Measurements from ENCODE around the gene MAFG. TPM values are rescaled to one million over a fixed set of nuclear protein-coding genes. Genes with fewer than 3 reads are reported as not detected.
"Not testable (repeated sequence)": the region's sequence is repeated elsewhere in the genome, so short reads cannot be mapped to it uniquely, and the experiment has no call there.

The MAFG gene
- total RNA-seq, 4 donors from 2014 or later: 37.1 to 65.5 (median 51.9) TPM

DNA sequence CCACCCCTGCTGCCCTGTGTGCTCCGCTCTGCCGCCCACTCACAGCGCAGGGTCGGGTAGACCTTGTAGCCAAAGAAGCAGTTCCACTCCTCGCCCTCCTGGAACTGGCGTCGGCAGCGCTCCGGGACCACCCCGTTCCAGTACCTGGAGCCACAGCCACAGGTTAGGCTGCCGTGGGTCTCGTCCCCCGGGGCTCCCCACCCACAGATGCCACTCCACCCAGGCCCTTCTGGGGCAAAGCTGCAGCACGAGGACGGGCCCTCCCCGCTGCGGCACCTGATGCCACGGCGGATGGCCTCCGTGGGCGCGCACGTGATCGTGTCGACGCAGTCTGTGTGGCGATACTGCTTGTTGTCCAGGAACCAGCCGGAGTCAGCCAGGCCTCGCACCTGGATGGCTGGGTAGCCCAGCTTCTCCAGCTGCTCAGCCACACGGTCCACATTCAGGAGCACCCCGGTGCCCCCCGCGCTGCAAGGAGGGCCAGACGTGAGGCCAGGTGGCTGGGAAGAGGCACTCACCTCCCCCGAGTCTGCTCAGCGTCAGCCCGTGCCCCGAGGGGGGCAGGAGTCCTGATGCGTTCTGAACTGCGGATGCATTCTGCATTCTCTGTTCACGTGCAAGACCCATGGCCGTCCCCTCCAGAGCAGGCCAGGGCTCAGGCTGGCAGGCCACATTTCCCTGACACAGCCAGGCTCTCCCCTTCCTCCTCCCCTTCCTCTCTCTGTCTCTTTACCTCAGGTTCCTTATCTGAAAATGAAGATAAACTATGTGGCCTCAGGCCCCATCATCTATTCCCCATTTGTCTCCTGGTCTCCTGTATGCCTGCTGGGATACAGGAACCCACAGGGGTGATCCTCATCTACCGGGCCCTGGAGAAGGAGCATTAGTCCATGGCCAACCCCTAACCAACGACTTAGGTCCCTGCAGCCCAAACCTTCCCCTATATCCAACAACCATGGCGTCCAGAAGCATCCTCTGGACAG is 29.4 kb upstream of the MAFG start:
- no peak for DNase-seq
- Histone ChIP-seq H3K4me3 (no peak overlapping the region), H3K9me3 (no peaks in the 10 kb centered on the region), H3K4me1 (peaks cover 4 to 10% of the 10 kb centered on the region in 2 donors), H3K36me3 (no peaks in the 10 kb centered on the region), H3K27ac (no peak overlapping the region), H3K27me3 (peaks cover 7 to 21% (median 15%) of the 10 kb centered on the region in 3 donors)
- no peak for ATAC-seq
- intact Hi-C loops (cut with DNase I; ENCODE audit: low total_unique reads) (no loop called here), in situ Hi-C loops (cut with MboI; ENCODE audit: low sequenced_read_pairs in 4 of 4) (no loop called here)
- TF ChIP-seq, protein P1, sequence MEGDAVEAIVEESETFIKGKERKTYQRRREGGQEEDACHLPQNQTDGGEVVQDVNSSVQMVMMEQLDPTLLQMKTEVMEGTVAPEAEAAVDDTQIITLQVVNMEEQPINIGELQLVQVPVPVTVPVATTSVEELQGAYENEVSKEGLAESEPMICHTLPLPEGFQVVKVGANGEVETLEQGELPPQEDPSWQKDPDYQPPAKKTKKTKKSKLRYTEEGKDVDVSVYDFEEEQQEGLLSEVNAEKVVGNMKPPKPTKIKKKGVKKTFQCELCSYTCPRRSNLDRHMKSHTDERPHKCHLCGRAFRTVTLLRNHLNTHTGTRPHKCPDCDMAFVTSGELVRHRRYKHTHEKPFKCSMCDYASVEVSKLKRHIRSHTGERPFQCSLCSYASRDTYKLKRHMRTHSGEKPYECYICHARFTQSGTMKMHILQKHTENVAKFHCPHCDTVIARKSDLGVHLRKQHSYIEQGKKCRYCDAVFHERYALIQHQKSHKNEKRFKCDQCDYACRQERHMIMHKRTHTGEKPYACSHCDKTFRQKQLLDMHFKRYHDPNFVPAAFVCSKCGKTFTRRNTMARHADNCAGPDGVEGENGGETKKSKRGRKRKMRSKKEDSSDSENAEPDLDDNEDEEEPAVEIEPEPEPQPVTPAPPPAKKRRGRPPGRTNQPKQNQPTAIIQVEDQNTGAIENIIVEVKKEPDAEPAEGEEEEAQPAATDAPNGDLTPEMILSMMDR (IDR thresholded peaks at IDR 0.05 in 4 of 5, conservative IDR thresholded peaks at IDR 0.05 in 1 of 5): no peak
- TF ChIP-seq POLR2A (IDR thresholded peaks at IDR 0.05): no peak

DNA sequence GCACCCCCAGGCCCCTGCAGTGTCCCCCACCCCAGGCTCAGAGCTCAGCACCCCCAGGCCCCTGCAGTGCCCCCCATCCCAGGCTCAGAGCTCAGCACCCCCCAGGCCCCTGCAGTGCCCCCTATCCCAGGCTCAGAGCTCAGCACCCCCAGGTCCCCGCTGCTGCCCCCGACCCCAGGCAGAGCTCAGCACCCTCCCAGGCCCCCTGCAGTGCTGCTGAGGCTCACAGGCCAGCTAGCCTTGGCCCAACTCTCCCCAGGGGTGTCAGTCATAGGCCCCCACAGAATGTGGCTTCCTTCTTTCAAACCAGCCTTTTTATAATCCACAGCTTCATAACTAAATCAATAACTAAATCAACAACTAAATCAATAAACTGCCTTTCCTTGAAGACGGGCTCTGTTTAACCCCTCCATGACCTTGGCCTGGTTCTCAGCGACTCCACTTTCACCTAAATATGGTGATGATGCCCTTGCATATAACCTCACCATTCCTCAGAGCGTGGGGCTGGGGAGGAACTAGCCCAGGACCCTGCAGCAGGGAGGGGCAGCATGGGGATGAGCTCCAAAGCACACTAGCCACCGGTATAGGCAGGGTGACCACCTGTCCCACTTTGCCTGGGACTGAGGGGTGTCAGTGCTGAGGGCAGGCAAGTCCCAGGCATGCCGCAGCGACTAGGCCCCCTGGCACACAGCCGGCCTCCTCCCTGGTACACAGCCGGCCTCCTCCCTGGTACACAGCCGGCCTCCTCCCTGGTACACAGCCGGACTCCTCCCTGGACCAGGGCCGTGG is 28.4 kb upstream of the MAFG start:
- intact Hi-C loops (cut with DNase I; ENCODE audit: low total_unique reads): no loop called here
- no peak for TF ChIP-seq POLR2A (IDR thresholded peaks at IDR 0.05)
- TF ChIP-seq, protein P1 (IDR thresholded peaks at IDR 0.05 in 4 of 5, conservative IDR thresholded peaks at IDR 0.05 in 1 of 5): no peak
- Histone ChIP-seq H3K27me3 (peaks cover 7 to 21% (median 13%) of the 10 kb centered on the region in 3 donors), H3K27ac (no peak overlapping the region), H3K4me3 (no peak overlapping the region), H3K9me3 (no peaks in the 10 kb centered on the region), H3K4me1 (peaks cover 4 to 10% of the 10 kb centered on the region in 2 donors), H3K36me3 (no peaks in the 10 kb centered on the region)
- ATAC-seq (no peak), DNase-seq (no peak)
- in situ Hi-C loops (cut with MboI; ENCODE audit: low sequenced_read_pairs in 4 of 4): no loop called here

DNA sequence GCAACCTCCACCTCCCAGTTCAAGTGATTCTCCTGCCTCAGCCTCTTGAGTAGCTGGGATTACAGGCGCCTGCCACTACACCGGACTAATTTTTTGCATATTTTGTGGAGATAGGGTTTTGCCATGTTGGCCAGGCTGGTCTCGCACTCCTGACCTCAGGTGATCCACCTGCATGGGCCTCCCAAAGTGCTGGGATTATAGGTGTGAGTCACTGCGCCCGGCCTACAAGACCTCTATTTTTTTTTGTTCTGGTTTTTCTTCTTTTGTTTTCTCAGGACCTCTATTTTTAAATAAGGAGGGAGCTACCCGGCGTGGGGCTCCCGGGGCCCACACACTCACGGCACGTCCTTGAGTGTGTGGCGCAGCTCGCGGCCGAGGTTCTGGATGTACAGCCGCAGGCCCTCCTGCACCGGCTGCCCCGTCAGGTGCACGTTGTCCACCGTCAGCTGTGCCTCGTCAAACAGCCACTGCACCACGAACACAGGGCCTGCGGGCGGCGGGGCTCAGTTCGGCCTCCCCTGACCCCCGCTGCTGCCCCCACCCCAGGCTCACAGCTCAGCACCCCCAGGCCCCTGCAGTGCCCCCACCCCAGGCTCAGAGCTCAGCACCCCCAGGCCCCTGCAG is 27.6 kb upstream of the MAFG start:
- H3K36me3 ChIP-seq: no peaks in the 10 kb centered on the region
- no peak overlapping the region for H3K27ac ChIP-seq
- peaks cover 3 to 16% (median 9%) of the 10 kb centered on the region in 3 donors for H3K27me3 ChIP-seq
- no peaks in the 10 kb centered on the region for H3K9me3 ChIP-seq
- no peak for ATAC-seq
- DNase-seq: no peak
- TF ChIP-seq POLR2A (IDR thresholded peaks at IDR 0.05): no peak
- TF ChIP-seq, protein P1 (IDR thresholded peaks at IDR 0.05 in 4 of 5, conservative IDR thresholded peaks at IDR 0.05 in 1 of 5): no peak
- peaks cover 4 to 7% of the 10 kb centered on the region in 2 donors for H3K4me1 ChIP-seq
- intact Hi-C loops (cut with DNase I; ENCODE audit: low total_unique reads): no loop called here
- in situ Hi-C loops (cut with MboI; ENCODE audit: low sequenced_read_pairs in 4 of 4): no loop called here
- no peak overlapping the region for H3K4me3 ChIP-seq

DNA sequence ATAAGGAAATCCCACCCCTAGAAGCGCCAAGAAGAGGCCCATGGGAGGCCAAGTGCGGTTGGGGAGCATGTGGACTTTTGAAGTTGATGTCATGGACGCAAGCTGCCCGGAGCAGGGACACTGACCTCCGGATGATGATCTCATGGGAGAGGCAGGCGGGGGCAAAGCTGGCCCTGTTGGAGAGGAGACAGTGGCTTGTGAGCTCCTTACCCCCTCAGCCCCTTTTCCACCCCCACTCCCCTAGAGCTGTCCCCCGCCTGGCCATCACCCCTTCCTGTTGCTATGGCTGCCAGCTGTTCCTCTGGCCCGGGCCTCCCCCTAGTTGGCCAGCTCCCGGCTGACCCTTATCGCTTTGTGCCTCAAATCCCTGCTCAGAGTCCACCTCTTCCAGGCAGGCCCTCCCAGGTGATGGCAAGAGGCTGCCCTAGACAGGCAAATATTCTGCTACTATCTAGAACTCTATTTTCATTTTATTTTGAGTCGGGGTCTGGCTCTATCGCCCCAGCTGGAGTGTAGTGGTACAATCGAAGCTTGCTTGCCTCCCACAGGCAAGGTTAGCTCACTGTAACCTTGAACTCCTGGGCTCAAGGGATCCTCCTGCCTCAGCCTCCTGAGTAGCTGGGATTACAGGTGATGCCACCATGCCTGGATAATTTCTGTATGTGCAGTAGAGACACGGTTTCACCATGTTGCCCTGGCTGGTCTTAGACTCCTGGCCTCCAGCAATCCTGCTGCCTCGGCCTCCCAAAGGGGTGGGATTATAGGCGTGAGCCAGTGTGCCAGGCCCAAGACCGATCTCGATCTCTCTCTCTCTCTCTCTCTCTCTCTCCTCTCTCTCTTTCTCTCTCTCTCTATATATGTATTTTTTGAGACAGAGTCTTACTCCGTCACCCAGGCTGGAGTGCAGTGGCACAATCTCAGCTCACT is 26.9 kb upstream of the MAFG start:
- no peaks in the 10 kb centered on the region for H3K36me3 ChIP-seq
- DNase-seq (no peak), ATAC-seq (no peak)
- peaks cover 4 to 6% of the 10 kb centered on the region in 2 donors for H3K4me1 ChIP-seq
- TF ChIP-seq, protein P1 (IDR thresholded peaks at IDR 0.05 in 4 of 5, conservative IDR thresholded peaks at IDR 0.05 in 1 of 5): no peak
- TF ChIP-seq POLR2A (IDR thresholded peaks at IDR 0.05): no peak
- intact Hi-C loops (cut with DNase I; ENCODE audit: low total_unique reads): no loop called here
- H3K9me3 ChIP-seq: no peaks in the 10 kb centered on the region
- in situ Hi-C loops (cut with MboI; ENCODE audit: low sequenced_read_pairs in 4 of 4): no loop called here
- H3K27me3 ChIP-seq: peaks cover 0 to 12% (median 7%) of the 10 kb centered on the region in 3 donors
- no peak overlapping the region for H3K4me3 ChIP-seq
- H3K27ac ChIP-seq: no peak overlapping the region

DNA sequence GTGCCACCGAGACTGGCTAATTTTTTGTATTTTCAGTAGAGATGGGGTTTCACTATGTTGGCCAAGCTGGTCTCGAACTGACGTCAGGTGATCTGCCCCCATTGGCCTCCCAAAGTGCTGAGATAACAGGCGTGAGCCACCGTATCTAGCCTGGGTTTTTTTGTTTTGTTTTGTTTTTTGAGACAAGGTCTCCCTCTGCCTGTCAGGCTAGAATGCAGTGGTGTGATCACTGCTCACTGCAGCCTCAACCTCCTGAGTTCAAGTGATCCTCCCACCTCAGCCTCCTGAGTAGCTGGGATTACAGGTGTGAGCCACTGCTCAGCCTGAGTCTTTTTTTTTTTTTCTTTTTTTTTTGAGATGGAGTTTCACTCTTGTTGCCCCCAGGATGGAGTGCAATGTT is 25.9 kb upstream of the MAFG start:
- DNase-seq; intact Hi-C loops (cut with DNase I; ENCODE audit: low total_unique reads); H3K36me3 ChIP-seq; H3K27me3 ChIP-seq; H3K9me3 ChIP-seq; ATAC-seq; H3K4me1 ChIP-seq; H3K4me3 ChIP-seq; H3K27ac ChIP-seq; in situ Hi-C loops (cut with MboI; ENCODE audit: low sequenced_read_pairs in 4 of 4): not testable (repeated sequence)

Data from gastrocnemius medialis (tissue), 4 donors.